Type B pancreatic cell (in vitro differentiated cells): Measurements from ENCODE around the gene IL36B. TPM values are rescaled to one million over a fixed set of nuclear protein-coding genes. Genes with fewer than 3 reads are reported as not detected.

ENCODE experiments used
- DNase-seq: peaks from one replicate; pipeline ENCODE4 v3.0.0; 2021; ENCODE audit warnings: mixed read lengths; ENCODE audit not compliant: unreplicated experiment; ENCODE audit errors: extremely low spot score
- H3K27ac Mint-ChIP-seq: 2 replicates; pipeline ENCODE4 v1.8.0; 2021; ENCODE audit warnings: mild to moderate bottlenecking, mixed read lengths
- H3K27me3 Mint-ChIP-seq: 2 replicates; pipeline ENCODE4 v1.8.0; 2021; ENCODE audit warnings: mixed read lengths
- H3K36me3 Mint-ChIP-seq: 2 replicates; pipeline ENCODE4 v1.8.0; 2021; ENCODE audit warnings: mixed read lengths
- H3K4me1 Mint-ChIP-seq: one replicate; pipeline ENCODE4 v1.8.0; 2021; ENCODE audit warnings: mixed read lengths; ENCODE audit not compliant: unreplicated experiment
- H3K4me3 Mint-ChIP-seq: 2 replicates; pipeline ENCODE4 v1.8.0; 2021; ENCODE audit warnings: mild to moderate bottlenecking, mixed read lengths
- H3K9me3 Mint-ChIP-seq: 2 replicates; pipeline ENCODE4 v1.8.0; 2021; ENCODE audit warnings: mixed read lengths
- CTCF ChIP-seq: fragments of 200-600 bp; sonication (generic); conservative IDR thresholded peaks from 2 replicates; pipeline ENCODE4 v1.5.0; 2021; ENCODE audit warnings: antibody characterized with exemption, mild to moderate bottlenecking
- total RNA-seq: library from RNA; stranded (reverse); gene quantifications from 2 replicates; pipeline ENCODE4 v1.2.1, GENCODE V29; 2021; ENCODE audit warnings: low replicate concordance

Gene IL36B
- total RNA-seq, 1 donor from 2014 or later = not detected

- Mint-ChIP-seq H3K27ac (no peak overlapping the region), H3K27me3 (peaks cover 3% of the 10 kb centered on the region)
Measured at GRCh38 chr2:113061896-113062770, 9.5 kb upstream of the IL36B start.

GRCh38 chr2:113061241-113061640 is 8.6 kb upstream of the IL36B start:
- DNase-seq = no peak
- Mint-ChIP-seq H3K4me3 (no peak overlapping the region), H3K27ac (no peak overlapping the region), H3K9me3 (peaks cover 1% of the 10 kb centered on the region), H3K27me3 (peaks cover 3% of the 10 kb centered on the region), H3K4me1 (no peaks in the 10 kb centered on the region), H3K36me3 (peaks cover 8% of the 10 kb centered on the region)
- no peak for TF ChIP-seq CTCF

More at GRCh38 chr2:113061896-113062770, 9.5 kb upstream of the IL36B start:
- no peak for TF ChIP-seq CTCF
- Mint-ChIP-seq H3K36me3 (peaks cover 8% of the 10 kb centered on the region), H3K4me1 (no peaks in the 10 kb centered on the region), H3K4me3 (no peak overlapping the region), H3K9me3 (peaks cover 4% of the 10 kb centered on the region)
- no peak for DNase-seq

GRCh38 chr2:113060796-113061195 is 8.1 kb upstream of the IL36B start:
- Mint-ChIP-seq H3K27me3 (peaks cover 3% of the 10 kb centered on the region), H3K27ac (no peak overlapping the region), H3K36me3 (peaks cover 8% of the 10 kb centered on the region), H3K4me1 (no peaks in the 10 kb centered on the region), H3K9me3 (peaks cover 4% of the 10 kb centered on the region), H3K4me3 (no peak overlapping the region)
- no peak for TF ChIP-seq CTCF
- DNase-seq = no peak

GRCh38 chr2:113060396-113060795 is 7.7 kb upstream of the IL36B start:
- no peak for TF ChIP-seq CTCF
- Mint-ChIP-seq H3K36me3 (peaks cover 8% of the 10 kb centered on the region), H3K4me3 (no peak overlapping the region), H3K27me3 (peaks cover 3% of the 10 kb centered on the region), H3K27ac (no peak overlapping the region), H3K9me3 (peaks cover 4% of the 10 kb centered on the region), H3K4me1 (no peaks in the 10 kb centered on the region)
- no peak for DNase-seq

- Mint-ChIP-seq H3K27me3 (peaks cover 3% of the 10 kb centered on the region), H3K36me3 (peaks cover 8% of the 10 kb centered on the region), H3K27ac (peak within 1 kb of the TSS; percentile 97), H3K4me1 (no peaks in the 10 kb centered on the region), H3K9me3 (peaks cover 4% of the 10 kb centered on the region), H3K4me3 (peak within 1 kb of the TSS; percentile 80)
- DNase-seq = no peak
- no peak for TF ChIP-seq CTCF
Measured at GRCh38 chr2:113058998-113059960, 6.6 kb upstream of the IL36B start, which contains the start of gene IL36RN. IL36RN (plus strand) TSS chr2:113059198; CDS start chr2:113059439, 241 bp downstream.
